ENCODE measurements around the gene NAPEPLD.

GRCh38 chr7:103068414-103069403 lies 80.2 kb downstream of the NAPEPLD start:
- TF ChIP-seq CTCF (IDR thresholded peaks at IDR 0.05) (no peak), SIN3A (IDR thresholded peaks at IDR 0.05; ENCODE audit: borderline replicate concordance, insufficient read depth, low read depth, low read length) (no peak), POLR2AphosphoS5 (IDR thresholded peaks at IDR 0.05; ENCODE audit: low read depth, low read length) (no peak), TCF7L2 (IDR thresholded peaks at IDR 0.05; ENCODE audit: low read depth, low read length) (no peak)
- TF ChIP-seq, protein P1, sequence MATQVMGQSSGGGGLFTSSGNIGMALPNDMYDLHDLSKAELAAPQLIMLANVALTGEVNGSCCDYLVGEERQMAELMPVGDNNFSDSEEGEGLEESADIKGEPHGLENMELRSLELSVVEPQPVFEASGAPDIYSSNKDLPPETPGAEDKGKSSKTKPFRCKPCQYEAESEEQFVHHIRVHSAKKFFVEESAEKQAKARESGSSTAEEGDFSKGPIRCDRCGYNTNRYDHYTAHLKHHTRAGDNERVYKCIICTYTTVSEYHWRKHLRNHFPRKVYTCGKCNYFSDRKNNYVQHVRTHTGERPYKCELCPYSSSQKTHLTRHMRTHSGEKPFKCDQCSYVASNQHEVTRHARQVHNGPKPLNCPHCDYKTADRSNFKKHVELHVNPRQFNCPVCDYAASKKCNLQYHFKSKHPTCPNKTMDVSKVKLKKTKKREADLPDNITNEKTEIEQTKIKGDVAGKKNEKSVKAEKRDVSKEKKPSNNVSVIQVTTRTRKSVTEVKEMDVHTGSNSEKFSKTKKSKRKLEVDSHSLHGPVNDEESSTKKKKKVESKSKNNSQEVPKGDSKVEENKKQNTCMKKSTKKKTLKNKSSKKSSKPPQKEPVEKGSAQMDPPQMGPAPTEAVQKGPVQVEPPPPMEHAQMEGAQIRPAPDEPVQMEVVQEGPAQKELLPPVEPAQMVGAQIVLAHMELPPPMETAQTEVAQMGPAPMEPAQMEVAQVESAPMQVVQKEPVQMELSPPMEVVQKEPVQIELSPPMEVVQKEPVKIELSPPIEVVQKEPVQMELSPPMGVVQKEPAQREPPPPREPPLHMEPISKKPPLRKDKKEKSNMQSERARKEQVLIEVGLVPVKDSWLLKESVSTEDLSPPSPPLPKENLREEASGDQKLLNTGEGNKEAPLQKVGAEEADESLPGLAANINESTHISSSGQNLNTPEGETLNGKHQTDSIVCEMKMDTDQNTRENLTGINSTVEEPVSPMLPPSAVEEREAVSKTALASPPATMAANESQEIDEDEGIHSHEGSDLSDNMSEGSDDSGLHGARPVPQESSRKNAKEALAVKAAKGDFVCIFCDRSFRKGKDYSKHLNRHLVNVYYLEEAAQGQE (IDR thresholded peaks at IDR 0.05; ENCODE audit: insufficient read depth in 1 of 2, low read depth in 2 of 2, low read length in 1 of 2), result no peak
